AG08395 (cell line): Measurements from ENCODE around the gene TGFA.

Experiments used
- DNase-seq: peaks from one replicate; pipeline ENCODE4 v3.0.0; 2012; ENCODE audit warnings: mixed read lengths, low spot score

TGFA gene

DNA sequence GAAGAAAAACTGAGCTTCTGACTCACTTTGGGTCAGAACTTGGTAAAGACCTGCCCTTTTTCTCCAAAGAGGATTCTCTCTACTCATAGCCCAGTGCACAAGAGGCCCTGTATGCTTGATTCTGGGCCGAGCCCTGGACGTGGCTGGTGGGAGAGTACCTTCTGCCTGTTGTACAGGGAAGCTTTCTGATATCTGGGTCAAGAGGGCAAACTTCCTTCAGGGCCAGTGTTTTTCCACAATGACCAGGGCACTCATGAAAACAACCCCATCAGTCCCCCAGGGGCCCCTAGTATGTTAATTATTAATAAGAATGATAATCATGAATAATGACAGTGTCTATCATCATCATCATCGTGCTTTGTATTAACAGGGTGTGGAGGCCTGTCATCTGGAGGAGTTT, 90.0 kb downstream of the TGFA start:
- DNase-seq, result no peak

DNA sequence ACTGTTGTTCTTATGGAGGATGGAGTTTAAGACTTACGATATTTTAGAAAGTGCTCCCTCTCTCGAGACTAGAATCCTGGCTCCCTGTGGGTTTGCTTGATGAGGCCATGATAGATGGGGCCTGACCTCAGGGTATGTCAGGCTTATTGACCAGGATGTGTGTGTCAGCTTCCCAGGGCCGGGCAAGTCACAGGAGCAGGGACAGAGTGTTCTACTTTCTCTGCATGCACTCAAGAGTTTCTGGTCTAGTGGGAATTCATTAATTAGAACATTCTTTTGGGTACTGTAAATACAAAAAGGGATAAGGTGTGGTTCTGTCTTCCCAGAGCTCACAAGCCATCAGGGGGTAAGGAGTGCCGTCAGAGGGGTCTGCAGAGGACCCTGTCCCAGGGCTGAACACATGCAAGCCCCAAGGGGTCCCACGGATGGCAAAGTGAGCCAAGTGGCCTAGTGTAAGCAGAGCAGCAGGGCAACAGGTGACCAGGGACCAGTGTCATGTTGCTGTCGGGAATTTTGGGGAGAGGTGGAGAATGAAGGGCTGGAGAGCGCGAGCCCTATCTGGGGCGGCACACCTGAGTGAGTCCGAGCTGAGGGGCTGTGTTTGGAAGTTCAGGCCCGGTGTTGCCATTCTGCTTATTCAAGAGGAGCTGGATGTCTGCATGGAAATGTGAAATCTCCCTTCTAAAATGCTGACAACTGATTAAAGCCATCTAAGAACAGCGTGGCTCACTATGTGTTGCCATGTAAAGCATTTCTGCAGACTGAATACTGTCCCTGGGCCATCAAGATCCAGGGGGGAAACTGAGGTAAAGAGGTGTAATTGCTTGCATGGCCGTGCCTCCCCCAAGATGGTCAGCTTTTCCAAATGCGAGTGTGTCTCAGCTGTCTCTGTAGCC, 91.4 kb downstream of the TGFA start:
- DNase-seq, result no peak

DNA sequence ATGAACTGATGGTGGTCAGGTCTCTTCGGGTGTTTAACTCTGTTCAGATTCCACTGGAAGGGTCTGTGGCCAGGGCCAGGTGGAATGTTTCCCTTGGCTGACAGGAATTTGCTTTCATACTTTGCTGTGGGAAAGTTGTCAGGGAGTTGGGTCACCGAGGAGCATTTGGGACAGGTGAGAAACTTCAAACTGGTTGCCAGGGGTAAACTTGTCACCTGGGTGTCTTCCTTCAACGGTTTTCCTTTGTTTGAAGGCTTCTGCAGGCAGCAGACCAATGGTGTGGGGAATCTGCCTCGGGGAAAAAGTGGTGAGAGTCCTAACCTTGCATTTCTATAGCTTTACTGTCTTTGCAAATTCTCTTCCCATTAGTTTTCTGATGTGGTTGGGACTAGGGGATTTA, 92.2 kb downstream of the TGFA start:
- DNase-seq, result no peak

GRCh38 chr2:70460333-70460732, 93.3 kb downstream of the TGFA start:
- DNase-seq, result no peak

DNA sequence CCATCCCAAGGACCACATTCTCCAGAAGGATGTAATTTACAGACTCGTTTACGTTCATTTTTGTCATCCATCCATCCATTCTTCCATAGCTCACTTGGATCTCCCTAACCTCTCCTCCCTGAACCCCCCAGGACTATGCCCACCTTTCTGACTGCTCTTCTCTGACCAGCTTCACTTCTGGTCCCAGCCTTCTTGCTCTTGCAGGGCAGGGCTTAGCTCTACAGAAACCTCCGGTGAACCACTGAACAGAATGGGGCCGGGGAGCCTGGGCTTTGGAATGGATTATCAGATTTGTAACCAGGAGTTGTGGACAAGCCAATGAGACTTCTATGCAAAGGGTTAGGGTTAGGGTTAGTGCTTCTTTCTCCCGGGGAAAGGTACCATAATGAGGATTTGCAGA, 95.0 kb downstream of the TGFA start:
- DNase-seq, result no peak

- no peak for DNase-seq
Observed at GRCh38 chr2:70456585-70457495, 96.8 kb downstream of the TGFA start.

- no peak for DNase-seq
Observed at GRCh38 chr2:70454936-70455544, 98.6 kb downstream of the TGFA start.

DNA sequence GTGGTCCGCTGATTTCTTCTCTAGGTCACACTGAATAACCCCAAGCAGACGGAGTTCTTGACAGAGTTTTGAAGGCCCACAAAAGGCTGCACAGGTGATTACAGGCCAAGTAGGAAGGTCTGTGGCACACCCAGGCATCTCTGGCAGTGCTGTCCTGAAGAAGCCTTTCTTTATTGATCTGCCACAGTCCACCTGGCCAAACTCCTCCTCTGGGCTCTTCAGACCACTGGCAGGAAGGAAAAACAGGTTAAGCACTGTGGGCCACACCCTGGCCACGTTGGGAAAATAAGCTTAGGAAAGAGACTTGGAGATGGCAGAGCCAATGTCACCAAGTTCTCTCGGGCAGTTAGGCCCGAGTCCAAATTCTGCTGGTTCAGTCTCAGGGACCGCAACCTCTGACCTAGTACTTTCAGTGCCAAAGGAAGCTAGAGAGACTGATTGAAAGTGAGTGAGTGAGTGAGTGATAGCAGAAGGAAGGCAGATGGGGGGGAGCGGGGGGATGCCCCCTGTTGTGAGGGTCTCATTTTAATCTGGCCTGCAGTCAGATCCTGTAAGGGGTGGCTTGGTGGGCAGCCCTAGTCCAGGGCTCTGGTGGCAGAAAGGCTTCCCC, 102.9 kb downstream of the TGFA start:
- DNase-seq, result no peak

DNA sequence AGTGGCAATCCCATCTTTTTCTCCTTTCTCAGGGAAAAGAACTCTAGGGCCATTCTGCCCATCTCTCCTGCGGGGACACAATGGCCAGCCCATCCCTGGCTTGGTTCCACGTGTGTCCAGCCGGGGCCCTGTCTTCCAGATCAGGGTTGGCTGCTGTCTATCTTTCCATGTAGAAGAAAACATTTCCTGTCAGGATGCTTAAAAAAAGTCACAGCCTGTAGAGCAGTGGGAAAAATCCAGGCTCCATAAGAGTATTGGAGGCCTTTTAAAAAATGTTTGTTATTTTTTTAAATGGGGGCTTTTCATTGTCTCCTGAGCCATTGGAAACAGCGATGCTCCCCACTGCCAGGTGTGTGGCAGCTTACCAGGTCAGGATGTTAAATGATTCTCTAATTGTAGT, 105.6 kb downstream of the TGFA start:
- DNase-seq, result no peak

DNA sequence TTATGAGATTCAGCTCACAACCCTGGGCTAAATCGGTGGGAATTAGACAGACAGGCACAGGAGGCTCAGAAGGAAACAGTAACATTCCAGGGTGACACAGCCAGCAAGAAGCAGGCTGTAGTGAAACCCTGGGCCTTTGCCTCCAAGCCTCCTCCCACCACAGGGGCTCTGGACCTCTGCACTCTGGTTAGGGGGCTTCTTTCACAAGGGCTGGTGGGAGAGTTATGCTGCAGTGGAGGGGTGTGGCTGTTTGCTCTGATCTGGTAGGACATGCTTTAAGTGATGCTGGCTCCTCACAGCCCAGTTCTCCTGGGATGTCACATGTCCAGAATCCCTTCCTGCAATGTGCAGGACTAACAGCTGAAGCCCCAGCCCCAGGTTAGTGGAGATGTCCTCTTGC, 109.9 kb downstream of the TGFA start:
- DNase-seq, result no peak

- DNase-seq, result no peak
Observed at GRCh38 chr2:70443078-70443465, 110.6 kb downstream of the TGFA start.

GRCh38 chr2:70442301-70443077, 111.1 kb downstream of the TGFA start:
- no peak for DNase-seq

GRCh38 chr2:70440621-70441020, 113.0 kb downstream of the TGFA start:
- no peak for DNase-seq

DNA sequence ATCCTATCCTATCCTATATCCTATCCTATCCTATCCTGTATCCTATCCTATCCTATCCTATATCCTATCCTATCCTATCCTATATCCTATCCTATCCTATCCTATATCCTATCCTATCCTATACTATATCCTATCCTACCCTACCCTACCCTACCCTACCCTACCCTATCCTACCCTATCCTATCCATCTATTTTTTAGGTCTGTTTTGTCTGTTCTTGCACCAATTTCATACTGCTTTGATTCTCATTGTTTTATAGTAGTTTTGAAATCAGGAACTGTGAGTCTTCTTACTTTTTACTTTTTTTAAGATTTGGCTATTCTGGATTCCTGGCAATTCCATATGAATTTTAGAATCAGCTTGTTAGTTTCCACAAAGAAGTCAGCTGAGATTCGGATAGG, 118.5 kb downstream of the TGFA start:
- no peak for DNase-seq

DNA sequence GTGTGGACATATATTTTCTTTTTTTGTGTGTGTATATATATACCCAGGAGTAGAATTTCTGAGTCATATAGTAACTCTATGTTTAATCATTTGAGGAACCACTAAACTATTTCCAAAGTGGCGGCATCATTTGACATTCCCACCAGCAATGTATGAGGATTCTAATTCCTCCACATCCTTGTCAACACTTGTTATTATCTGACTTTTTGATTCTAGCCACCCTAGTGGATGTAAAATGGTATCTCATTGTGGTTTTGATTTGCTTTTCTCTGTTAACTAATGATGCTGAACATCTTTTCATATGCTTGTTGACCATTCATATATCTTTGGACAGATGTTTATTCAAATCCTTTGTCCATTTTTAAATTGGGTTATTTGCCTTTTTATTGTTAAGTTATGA, 120.3 kb downstream of the TGFA start:
- DNase-seq, result no peak

GRCh38 chr2:70431716-70432347, 121.8 kb downstream of the TGFA start:
- no peak for DNase-seq

DNA sequence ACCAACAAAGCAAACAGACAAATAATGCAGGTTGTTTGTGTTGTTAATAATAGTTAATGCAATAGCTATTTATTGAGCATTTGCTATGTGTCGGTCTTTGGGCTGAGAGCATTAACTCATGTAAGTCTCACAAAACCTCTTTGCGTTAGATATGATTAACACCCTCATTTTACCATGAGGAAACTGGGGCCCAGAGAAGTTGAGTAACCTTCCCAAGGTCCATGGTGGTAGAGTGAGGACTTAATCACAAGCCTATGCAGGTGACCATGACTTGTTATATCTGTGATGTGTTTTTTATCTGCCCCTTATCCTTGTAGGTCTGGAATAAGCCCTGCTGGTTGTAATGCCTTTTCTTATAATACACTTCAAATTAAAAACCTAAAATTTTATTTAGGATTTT, 127.3 kb downstream of the TGFA start:
- DNase-seq, result no peak

DNA sequence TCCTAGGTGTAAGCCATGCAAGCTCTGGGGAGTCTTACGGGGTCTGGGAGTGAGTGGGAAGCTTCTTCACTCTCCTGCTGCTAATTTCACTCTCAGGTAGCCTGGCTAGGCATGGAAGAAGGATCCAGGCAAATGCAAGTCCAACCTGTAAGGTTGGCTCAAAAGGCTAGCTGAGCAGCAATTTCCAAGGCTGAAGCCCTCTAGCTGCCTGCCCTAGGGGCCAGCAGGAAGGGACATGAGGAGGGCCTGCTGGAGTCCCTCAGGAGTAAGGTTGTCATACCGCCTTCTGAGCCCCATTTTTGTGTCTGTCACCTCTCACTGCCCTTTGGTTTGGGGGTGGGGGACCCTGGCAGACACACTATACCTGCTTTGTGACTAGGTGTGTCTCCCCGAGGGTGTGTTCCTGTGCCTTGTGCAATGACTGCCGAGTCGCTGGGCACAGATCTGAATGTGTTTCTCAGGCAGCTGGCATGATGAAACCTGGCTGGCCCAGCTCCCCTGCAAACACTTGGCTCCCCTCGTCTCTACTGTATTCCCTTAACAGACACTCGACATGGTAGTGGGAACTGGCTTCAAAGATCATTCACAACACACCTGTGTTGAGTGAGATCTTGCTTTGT, 127.8 kb downstream of the TGFA start:
- no peak for DNase-seq

- no peak for DNase-seq
Observed at GRCh38 chr2:70420740-70421139, 132.9 kb downstream of the TGFA start.

- no peak for DNase-seq
Observed at GRCh38 chr2:70420143-70420542, 133.5 kb downstream of the TGFA start.

DNA sequence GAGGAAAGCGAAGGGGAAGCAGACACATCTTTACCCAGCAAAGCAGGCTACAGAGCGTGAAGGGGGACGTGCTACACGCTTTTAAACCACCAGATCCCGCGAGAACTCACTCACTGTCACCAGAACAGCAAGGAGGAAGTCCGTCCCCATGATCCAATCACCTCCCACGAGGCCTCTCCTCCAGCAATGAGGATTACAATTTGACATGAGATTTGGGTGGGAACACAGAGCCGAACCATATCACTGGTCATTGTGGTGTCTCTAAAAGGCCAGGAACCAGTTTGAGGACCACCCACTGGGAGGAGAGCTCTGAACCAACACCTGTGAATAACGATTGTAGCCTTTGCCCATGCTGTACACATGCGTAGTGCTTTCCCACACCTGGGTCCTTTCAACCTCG, 135.1 kb downstream of the TGFA start:
- no peak for DNase-seq
